ENCODE measurements around the gene LRSAM1.
A peak's percentile ranks its signal among the peaks of the same experiment; 100 is the strongest.
"Not testable (repeated sequence)": the region's sequence is repeated elsewhere in the genome, so short reads cannot be mapped to it uniquely, and the experiment has no call there.

The LRSAM1 gene

DNA sequence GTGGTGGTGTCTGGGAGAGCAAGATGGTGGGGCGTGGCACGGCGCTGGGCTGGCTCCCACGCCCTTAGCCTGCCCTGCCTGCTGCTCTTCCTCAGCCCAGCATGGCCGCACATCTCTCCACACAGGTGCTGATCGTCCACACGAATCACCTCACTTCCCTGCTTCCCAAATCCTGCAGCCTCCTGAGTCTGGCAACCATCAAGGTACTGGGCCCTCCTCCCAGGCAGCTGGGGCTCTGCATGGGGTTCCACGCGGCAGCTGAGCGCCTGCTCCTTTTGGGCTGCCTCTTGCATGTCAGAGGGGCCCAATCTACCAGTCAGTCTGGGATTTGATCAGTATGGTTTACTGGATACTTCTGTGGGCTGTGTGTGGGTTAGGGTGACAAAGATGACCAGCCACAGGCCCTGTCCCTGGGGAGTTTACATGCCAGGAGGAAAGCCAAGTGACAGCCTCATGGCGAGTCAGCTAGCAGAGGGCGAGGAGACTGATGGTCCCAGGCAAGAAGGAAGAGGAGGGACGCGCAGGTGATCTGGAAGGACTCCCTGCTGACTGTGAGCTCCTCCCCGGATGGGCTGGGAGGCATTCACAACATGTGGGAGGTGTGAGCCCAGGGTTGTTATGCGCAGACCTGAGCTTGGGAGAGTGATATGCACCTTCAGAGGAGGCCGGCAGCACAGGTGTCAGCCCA lies 6.0 kb downstream of the LRSAM1 start:
- DNase-seq (ENCODE audit: low read depth, low spot score), result peak; percentile 60

DNA sequence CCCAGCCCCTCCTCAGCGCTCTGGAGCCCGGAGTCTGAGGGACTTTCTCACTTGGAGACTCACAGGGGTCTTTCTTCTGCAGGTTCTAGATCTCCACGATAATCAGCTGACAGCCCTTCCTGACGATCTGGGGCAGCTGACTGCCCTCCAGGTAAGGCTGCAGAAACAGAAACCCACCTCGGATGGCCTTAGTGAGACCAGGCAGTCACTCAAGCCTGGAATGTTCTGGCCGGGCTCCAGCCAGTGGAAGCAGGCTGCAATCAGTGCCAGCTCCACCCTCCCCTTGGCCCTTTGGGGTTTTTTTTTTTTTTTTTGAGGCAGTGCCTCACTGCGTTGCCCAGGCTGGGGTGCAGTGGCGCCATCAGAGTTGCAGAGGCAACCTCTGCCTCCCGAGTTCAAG lies 7.6 kb downstream of the LRSAM1 start:
- DNase-seq (ENCODE audit: low read depth, low spot score), result no peak

DNA sequence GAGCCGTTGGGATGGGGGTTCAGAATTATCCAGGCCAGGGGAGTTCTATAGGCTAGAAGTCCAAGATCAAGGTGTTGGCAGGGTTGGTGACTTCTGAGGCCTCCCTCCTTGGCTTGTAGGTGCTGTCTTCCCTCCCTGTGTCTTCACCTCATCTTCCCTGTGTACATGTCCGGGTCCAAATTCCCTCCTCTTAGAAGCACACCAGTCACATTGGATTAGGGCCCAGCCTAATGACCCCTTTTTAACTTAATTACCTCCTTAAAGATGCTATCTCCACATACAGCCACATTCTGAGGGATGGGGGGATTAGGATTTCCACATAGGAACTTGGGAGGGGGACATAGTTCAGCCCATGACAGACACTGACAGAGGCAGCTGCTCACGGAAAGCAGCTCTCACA lies 12.1 kb downstream of the LRSAM1 start:
- no peak for DNase-seq (ENCODE audit: low read depth, low spot score)

DNA sequence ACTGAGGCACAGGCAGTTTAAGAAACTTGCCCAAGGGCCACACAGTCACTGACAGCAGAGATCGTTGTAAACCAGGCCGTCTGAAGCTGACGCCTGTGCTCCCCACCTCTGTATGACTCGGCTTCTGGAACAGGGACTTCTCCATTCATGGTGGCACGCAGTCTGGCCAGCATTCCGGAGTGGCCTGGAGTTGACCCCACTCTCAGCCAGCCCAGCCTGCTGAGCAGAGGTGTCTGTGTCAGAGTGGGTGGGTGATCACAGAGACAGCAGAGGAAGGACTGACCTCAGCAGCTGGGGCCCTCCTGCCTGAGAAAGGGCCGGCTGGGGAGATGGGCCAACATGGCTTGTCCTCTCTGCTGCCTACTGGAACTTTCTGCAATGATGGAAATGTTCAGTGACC lies 12.6 kb downstream of the LRSAM1 start:
- peak; percentile 48 for DNase-seq (ENCODE audit: low read depth, low spot score)

DNA sequence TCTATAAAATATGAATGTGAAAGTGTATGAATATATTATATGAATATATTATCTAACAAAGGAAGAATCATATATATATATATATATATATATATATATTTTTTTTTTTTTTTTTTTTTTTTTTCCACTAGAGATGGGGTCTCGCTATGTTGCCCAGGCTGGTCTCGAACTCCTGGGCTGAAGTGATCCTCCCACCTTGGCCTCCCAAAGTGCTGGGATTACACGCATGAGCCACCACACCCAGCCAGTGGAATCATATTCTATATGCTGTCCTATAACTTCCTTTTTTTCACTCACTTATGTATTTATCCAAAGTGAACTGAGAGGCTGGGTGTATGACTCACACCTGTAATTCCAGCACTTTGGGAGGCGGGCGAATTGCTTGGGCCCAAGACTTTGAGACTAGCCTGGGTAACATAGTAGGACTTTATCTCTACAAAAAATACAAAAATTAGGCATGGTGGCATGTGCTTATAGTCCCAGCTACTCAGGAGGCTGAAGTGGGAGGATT lies 15.2 kb downstream of the LRSAM1 start:
- DNase-seq (ENCODE audit: low read depth, low spot score), result not testable (repeated sequence)

DNA sequence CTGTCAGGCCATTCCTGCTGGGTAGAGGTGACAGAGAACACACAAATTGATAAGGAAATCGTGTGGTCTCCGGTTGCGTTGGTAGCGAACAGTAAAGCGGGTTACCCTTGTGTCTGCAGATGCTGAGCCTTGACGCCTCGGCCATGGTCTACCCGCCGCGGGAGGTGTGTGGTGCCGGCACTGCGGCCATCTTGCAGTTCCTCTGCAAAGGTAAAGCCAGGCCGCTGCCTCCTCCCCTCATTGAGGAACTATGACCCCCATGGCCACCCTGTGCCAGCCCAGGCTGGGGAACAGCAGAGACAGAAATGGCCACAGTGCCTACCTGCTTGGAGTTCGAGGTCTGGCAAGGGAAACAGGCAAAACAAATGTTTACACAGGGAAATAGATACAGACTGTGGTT lies 16.3 kb downstream of the LRSAM1 start:
- no peak for DNase-seq (ENCODE audit: low read depth, low spot score)

DNA sequence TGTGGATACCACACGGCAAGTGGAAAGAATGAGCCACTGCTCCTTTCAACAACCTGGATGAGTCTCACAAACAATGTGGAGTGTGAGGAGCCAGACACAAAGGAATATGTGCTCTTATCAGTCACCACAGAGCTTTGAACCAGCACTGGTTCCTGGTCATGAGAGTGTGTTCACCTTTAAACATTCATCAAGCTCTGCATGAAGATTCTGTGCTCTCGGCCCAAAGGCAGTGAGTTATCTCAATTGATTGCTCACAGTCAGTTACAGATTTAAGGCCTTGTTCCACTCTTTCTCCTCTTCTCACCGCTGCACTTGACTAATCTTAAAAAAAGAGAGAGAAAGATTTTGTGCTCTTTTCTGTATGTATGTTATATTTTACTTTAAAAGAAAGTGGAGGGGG lies 19.4 kb downstream of the LRSAM1 start:
- DNase-seq (ENCODE audit: low read depth, low spot score), result no peak

DNA sequence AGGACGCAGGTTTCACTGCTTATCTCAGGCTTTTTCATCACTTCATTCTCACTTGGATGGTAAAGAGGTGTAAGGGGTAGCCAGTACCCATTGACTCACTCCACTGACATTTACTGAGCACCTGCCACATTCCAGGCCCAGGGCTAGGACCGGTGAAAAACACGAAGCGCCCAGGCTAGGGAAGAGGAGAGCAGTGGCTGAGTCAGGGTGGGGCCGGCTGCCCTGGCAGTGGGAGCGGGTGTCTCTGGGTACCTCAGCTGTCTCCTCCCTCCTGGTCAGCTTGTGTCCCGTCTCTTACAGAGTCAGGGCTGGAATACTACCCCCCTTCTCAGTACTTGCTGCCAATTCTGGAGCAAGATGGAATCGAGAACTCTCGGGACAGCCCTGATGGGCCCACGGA lies 22.2 kb downstream of the LRSAM1 start:
- DNase-seq (ENCODE audit: low read depth, low spot score), result no peak

DNA sequence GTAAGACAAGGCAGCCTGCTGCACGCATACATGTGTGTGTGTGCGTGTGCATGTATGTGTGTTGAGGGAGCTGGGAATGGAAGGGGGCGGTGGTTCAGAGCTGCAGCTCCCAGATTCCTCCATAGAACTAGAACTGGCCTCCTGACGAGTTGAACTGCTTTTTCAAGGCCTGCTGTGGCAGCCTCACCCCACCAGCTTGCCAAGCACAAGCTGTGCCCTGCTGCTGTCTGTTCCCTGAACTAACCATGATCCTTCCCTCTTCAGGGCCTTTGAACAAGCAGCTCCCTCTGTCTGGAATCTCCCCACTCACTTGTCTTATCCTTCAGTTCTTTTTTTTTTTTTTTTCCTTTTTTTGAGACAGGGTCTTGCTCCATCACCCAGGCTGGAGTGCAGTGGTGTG lies 22.6 kb downstream of the LRSAM1 start:
- DNase-seq (ENCODE audit: low read depth, low spot score), result no peak

DNA sequence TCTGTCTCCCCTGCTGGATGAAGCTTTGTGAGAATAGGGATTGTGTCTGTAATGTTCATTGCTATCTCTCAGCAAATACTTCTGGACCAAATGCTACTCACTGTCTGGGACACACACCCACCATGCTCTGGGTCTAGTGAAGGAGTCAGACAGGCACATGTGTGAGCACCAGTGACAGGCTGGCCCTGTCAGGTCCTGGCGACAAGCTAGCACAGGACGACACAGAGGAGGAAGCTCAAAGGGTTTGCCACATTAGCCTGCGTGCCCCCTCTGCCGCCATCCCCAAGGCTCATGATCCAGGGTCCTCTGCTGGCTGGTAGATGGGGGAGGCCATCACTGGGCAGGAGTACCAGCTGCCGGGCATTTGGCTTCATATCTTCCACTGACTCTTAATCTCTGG lies 23.3 kb downstream of the LRSAM1 start:
- no peak for DNase-seq (ENCODE audit: low read depth, low spot score)

DNA sequence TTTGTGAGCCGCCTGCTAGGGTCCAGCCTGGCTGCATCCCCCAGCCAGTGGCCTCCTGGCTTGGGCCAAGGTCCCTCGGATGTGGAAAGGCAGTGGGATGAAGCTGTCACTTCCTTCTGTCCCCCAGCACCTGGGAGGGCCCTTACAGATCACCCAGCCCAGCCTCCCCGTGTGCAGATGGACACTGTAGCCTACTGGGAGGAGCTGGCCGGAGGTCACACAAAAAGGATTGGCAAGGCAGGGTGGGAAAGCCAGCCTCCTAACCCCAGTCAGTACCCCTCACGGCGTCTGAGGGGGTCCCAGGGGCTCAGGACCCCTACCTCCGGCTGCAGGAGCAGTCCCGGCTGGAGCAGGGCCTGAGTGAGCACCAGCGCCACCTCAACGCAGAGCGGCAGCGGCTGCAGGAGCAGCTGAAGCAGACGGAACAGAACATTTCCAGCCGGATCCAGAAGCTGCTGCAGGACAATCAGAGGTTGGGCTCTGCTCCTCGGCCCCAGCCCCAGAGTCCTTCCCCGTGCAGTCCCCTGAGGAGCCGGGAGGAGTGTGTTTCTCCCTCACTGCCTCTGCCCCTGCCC lies 28.3 kb downstream of the LRSAM1 start:
- peak; percentile 59 for DNase-seq (ENCODE audit: low read depth, low spot score)

DNA sequence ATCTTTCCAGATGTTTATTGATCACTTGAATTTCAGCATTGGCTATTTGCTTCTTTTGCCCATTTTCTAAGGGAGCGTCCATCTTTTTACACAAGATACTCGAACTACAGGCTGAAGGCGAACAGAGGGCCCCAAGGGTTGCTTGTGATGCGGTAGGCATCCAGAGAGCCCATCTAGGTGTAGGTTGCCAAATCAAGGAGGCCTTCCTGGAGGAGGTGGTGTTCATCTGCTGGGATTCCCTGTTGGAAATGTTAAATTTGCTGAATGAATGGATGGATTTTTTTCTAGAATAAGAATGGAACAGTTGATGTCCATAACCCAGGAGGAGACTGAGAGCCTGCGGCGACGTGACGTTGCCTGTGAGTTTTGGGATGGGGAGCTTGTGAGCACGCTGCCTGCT lies 31.4 kb downstream of the LRSAM1 start:
- DNase-seq (ENCODE audit: low read depth, low spot score), result no peak

DNA sequence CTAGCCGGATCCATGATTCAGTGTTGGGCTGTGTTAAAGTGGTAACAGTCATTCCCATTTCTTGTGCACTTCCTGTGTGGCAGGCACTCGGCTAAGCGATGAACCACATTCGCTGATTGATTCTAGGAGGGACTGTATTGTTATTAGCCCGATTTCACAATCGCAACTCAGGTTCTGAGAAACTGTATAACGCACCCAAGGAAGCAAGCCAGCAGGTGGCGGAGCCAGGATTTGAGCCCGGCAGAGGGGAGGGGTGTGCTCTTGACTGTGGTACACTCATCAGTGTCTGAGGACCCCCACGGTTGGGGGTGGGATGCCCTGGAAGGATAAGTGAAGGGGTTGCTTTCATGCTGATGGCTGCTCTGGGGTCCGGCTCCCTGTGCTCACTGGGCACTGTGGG lies 34.7 kb downstream of the LRSAM1 start:
- no peak for DNase-seq (ENCODE audit: low read depth, low spot score)

DNA sequence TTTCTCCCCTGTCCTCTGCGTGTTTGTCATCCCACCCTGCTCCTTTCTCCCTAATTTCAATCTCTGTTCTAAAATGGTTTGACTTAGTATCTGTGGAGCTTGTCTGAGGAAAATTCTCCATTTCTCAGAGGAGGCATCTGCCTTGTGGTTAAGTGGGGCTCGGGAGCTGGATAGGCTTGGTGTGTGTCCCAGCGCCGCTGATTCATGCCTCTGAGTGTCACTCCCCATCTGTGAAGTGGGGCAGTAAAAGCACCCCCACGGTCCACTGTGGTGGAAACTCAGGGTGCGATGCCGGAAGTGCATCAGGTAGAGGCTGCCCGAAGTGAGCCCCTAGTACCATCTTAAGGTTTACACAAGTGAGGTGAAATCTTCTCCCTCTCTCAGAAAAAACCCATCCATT lies 37.6 kb downstream of the LRSAM1 start:
- no peak for DNase-seq (ENCODE audit: low read depth, low spot score)

DNA sequence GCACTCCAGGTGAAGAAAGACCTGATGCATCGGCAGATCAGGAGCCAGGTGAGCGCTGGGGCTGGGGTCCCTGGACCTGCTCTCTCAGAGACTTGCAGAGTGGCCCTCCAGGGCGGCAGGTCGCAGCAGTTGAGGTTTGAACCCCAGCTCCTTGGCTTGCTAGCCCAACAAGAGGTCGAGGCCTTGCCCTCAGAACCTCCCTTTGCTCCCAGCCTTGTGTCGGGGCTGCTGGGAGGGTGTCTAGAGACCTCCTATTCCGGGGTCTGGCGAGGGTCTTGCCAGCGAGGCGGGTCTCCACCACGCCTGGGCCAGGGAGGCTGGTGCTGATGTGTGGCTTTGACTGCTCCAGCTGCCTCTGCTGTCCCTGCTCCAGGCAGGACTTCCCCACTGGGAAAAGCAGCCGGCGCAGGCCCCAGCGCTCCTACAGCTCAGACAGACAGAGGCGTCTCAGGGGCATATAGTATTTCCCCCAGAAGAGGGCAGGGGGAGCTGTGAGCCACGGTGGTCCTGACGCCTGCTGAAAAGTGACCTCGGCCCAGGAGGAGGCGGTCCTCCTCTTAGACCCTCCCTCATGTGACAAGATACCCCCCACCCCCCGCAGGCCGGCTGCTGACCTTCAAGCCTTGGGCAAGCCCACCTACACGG lies 38.3 kb downstream of the LRSAM1 start:
- peak; percentile 91 for DNase-seq (ENCODE audit: low read depth, low spot score)

DNA sequence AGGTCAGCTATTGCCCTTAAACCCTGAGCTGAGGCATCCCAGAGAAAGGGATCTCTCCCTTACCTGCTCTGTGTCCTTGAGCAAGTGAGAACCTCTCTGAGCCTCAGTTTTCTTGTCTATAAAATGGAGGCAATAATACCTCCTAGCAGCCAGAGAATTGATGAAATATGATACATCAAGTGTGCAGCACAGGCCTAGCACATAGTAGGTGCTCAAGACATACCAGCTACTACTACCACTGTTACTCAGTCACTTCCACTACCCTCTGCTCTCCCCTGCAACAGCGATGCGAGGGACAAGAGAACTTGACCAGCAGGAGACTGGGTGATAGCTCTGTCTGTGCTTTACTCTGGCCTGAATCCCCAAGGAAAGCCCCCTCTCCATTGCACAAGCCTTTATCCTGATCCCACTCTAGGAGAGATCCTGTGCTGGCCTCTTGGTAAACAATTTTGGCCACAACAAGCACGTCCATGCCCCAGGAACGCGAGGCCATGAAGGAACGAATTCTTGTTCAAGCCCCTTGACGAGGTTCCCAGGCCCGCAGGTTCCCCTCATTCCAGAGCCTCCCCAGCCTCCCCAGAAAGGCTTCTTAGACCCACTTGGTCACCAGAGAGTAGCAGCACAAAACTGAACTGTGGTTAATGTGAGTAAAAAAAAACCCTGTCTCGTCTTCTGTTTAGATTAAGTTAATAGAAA lies 39.4 kb downstream of the LRSAM1 start:
- DNase-seq (ENCODE audit: low read depth, low spot score), result no peak

DNA sequence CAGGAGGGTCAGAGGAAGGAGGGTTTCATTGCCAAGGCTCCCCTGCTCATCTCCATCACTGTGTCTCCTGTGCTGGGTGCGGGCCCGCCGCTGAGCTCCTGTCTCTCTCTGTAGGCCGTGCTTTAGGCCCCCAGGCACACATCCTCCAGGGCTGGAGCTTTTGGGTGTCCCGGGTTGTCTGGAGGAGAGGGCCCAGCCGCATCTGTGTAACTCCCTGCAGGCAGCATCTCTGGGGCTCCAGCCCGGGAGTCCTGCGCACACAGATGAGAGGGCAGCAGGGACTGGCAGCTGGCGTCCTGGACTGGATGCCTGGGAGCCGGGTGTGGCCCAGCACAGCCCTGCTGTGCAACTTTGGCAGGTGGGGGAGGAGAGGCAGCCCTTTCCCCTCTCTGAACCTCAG lies 40.2 kb downstream of the LRSAM1 start:
- no peak for DNase-seq (ENCODE audit: low read depth, low spot score)

DNA sequence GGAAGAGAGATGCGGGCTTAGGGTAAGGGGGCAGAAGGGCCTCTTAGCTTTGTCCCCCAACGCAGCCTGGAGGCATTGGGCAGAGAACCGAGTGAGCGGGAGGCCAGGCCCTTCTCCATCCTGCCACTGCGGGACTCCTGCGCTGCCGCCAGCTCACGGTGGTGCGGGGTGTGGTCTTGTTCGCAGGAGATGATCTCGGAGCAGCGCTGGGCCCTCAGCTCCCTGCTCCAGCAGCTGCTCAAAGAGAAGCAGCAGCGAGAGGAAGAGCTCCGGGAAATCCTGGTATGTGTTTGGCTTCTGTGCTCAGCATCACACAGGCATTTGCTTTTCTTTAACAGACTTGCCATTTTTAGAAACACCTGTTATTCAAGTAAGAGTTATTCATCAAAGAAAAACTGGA lies 41.3 kb downstream of the LRSAM1 start:
- DNase-seq (ENCODE audit: low read depth, low spot score), result no peak

DNA sequence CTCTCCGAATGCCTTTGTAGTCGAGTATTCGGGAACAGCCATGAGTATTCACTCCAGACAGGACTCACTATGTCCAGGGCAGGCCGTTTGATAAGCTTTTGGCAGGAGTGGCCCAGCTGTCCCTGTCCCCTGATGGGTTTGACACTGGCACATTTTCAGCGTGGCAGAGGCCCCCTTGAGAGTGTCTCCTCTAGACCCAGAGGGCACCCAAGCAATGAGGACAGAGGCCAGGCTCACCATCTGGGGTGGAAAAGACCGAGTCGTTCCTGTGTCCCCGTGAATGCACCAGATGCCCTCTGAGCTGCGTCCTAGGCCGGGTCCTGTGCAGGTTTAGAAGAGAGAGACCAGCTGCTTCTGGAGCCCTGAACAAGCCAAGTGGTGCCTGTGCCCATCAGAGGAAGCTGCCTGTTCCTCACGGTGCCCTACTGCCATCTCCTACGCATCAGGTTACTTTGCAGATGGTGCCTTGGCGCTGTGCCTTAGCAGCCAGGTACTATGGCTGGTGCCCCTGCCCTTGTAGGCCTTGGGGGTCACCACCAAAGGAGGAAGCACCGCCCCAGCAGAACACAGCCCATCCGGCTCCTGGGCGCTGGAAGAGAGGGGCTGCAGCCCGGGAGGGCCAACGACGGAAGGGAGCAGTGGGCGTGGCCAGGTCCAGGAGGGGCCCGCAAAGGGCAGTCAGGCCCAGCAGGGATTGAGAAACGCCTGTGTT lies 42.4 kb downstream of the LRSAM1 start:
- no peak for DNase-seq (ENCODE audit: low read depth, low spot score)

DNA sequence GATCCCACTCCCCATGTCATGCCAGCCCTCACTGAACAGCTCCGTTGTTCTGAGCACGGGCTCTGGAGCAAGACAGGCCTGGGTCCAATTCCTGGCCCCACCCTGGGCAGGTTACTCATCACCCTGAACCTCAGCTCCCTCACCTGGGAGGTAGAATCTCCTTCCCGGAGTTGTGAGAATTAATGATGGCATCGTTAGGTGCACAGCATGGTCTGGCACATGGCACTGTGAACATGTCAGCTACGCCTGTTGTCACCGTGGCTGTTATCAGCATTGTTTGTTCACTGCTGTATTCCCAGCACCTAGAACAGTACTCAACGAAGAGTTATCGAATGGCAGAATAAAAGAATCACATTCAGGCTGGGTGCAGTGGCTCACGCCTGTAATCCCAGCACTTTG lies 43.0 kb downstream of the LRSAM1 start:
- DNase-seq (ENCODE audit: low read depth, low spot score), result no peak

DNA sequence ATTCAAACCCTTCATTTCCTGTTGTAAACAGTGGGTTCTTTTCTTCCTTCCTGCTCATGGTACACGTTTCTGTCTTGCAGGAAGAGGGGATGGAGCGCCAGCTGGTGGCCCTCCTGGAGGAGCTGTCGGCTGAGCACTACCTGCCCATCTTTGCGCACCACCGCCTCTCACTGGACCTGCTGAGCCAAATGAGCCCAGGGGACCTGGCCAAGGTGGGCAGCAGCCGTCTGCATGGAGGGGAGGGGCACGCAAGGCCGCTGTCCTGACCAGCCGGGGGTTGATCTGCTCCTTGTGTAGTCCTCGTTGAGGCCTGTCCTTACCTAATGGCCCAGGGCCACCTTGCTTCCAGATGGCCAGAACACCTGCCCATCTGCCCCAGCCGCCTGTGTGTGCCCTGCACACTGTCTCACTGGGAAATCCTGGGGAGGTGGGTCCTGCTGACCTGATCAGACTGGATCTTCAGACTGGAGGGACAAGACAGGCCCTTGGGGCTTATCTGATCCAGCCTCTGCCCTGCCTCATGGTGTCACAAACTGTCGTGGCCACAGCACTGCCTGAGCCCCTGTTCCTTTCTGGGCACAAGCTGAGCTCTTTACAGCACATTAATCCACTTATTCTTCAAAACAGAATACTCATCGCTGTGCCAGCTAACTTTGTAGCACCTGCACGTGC lies 44.7 kb downstream of the LRSAM1 start:
- no peak for DNase-seq (ENCODE audit: low read depth, low spot score)
